T-helper 2 cell treated with Interferon-gamma antibody and Interleukin-4, amounts not matched to agents 5 μg/mL and 100 μg/mL, for 36 hours (primary cell): ENCODE data around the gene KDM4B.

ENCODE experiments used
- DNase-seq: peaks from one replicate; pipeline ENCODE4 v3.0.0; 2021; ENCODE audit warnings: low spot score
- H3K27ac Mint-ChIP-seq: one replicate; pipeline ENCODE4 v1.8.0; 2021; ENCODE audit warnings: mild to moderate bottlenecking, mixed read lengths
- H3K27me3 Mint-ChIP-seq: one replicate; pipeline ENCODE4 v1.8.0; 2021; ENCODE audit warnings: low read depth, mixed read lengths
- H3K36me3 Mint-ChIP-seq: one replicate; pipeline ENCODE4 v1.8.0; 2021; ENCODE audit warnings: low read depth, mixed read lengths
- H3K4me1 Mint-ChIP-seq: one replicate; pipeline ENCODE4 v1.8.0; 2021; ENCODE audit warnings: low read depth, mixed read lengths
- H3K4me3 Mint-ChIP-seq: one replicate; pipeline ENCODE4 v1.8.0; 2022; ENCODE audit warnings: mild to moderate bottlenecking, moderate library complexity, mixed read lengths
- H3K9me3 Mint-ChIP-seq: one replicate; pipeline ENCODE4 v1.8.0; 2021; ENCODE audit warnings: mixed read lengths

The KDM4B gene

GRCh38 chr19:5134691-5135090 lies 165.8 kb downstream of the KDM4B start:
- no peak for DNase-seq
- Mint-ChIP-seq H3K9me3 (no peaks in the 10 kb centered on the region), H3K4me3 (no peak overlapping the region), H3K36me3 (peaks cover 40% of the 10 kb centered on the region), H3K4me1 (peaks cover 16% of the 10 kb centered on the region), H3K27ac (no peak overlapping the region), H3K27me3 (peaks cover 4% of the 10 kb centered on the region)

GRCh38 chr19:5136073-5136855 lies 167.4 kb downstream of the KDM4B start:
- Mint-ChIP-seq H3K4me3 (no peak overlapping the region), H3K27ac (no peak overlapping the region), H3K4me1 (peaks cover 20% of the 10 kb centered on the region)

GRCh38 chr19:5137114-5137513 lies 168.2 kb downstream of the KDM4B start:
- Mint-ChIP-seq H3K27ac (no peak overlapping the region), H3K4me1 (peaks cover 20% of the 10 kb centered on the region), H3K9me3 (no peaks in the 10 kb centered on the region), H3K4me3 (no peak overlapping the region), H3K36me3 (peaks cover 38% of the 10 kb centered on the region), H3K27me3 (peaks cover 4% of the 10 kb centered on the region)
- DNase-seq = no peak

More at GRCh38 chr19:5136073-5136855, 167.4 kb downstream of the KDM4B start:
- DNase-seq = no peak
- H3K36me3 Mint-ChIP-seq = peaks cover 40% of the 10 kb centered on the region
- H3K9me3 Mint-ChIP-seq = no peaks in the 10 kb centered on the region
- peaks cover 4% of the 10 kb centered on the region for H3K27me3 Mint-ChIP-seq

- Mint-ChIP-seq H3K36me3 (peaks cover 38% of the 10 kb centered on the region), H3K27me3 (peaks cover 4% of the 10 kb centered on the region), H3K27ac (no peak overlapping the region), H3K4me3 (no peak overlapping the region), H3K4me1 (peaks cover 20% of the 10 kb centered on the region), H3K9me3 (no peaks in the 10 kb centered on the region)
- no peak for DNase-seq
Observed at GRCh38 chr19:5137571-5138124, 168.7 kb downstream of the KDM4B start.

- Mint-ChIP-seq H3K9me3 (no peaks in the 10 kb centered on the region), H3K4me1 (peaks cover 23% of the 10 kb centered on the region), H3K27me3 (peaks cover 4% of the 10 kb centered on the region), H3K4me3 (peak overlapping the region; percentile 75), H3K27ac (peak overlapping the region; percentile 93), H3K36me3 (peaks cover 42% of the 10 kb centered on the region)
- DNase-seq = peak; percentile 86
Observed at GRCh38 chr19:5138606-5139582, 170.0 kb downstream of the KDM4B start.

- Mint-ChIP-seq H3K27me3 (peaks cover 4% of the 10 kb centered on the region), H3K4me3 (peak overlapping the region; percentile 75), H3K36me3 (peaks cover 38% of the 10 kb centered on the region), H3K9me3 (no peaks in the 10 kb centered on the region), H3K27ac (peak overlapping the region; percentile 93), H3K4me1 (peaks cover 23% of the 10 kb centered on the region)
- DNase-seq = no peak
Observed at GRCh38 chr19:5139583-5140325, 170.8 kb downstream of the KDM4B start.

GRCh38 chr19:5141129-5141849 lies 172.4 kb downstream of the KDM4B start:
- Mint-ChIP-seq H3K36me3 (peaks cover 35% of the 10 kb centered on the region), H3K4me3 (no peak overlapping the region), H3K27ac (no peak overlapping the region), H3K9me3 (no peaks in the 10 kb centered on the region), H3K4me1 (peaks cover 23% of the 10 kb centered on the region), H3K27me3 (peaks cover 4% of the 10 kb centered on the region)
- DNase-seq = no peak

GRCh38 chr19:5141850-5142724 lies 173.2 kb downstream of the KDM4B start:
- Mint-ChIP-seq H3K27me3 (peaks cover 4% of the 10 kb centered on the region), H3K4me3 (no peak overlapping the region), H3K9me3 (no peaks in the 10 kb centered on the region), H3K4me1 (peaks cover 23% of the 10 kb centered on the region), H3K27ac (no peak overlapping the region), H3K36me3 (peaks cover 34% of the 10 kb centered on the region)
- DNase-seq = no peak

GRCh38 chr19:5142725-5143097 lies 173.8 kb downstream of the KDM4B start:
- no peak for DNase-seq
- Mint-ChIP-seq H3K36me3 (peaks cover 35% of the 10 kb centered on the region), H3K27me3 (peaks cover 4% of the 10 kb centered on the region), H3K4me1 (peaks cover 23% of the 10 kb centered on the region), H3K4me3 (no peak overlapping the region), H3K9me3 (no peaks in the 10 kb centered on the region), H3K27ac (no peak overlapping the region)

- peak overlapping the region; percentile 26 for H3K27ac Mint-ChIP-seq
- H3K9me3 Mint-ChIP-seq = no peaks in the 10 kb centered on the region
- peaks cover 17% of the 10 kb centered on the region for H3K4me1 Mint-ChIP-seq
- no peak overlapping the region for H3K4me3 Mint-ChIP-seq
- H3K27me3 Mint-ChIP-seq = peaks cover 4% of the 10 kb centered on the region
- peaks cover 25% of the 10 kb centered on the region for H3K36me3 Mint-ChIP-seq
- DNase-seq = no peak
Observed at GRCh38 chr19:5143471-5144411, 174.8 kb downstream of the KDM4B start.

- Mint-ChIP-seq H3K27ac (no peak overlapping the region), H3K4me1 (peaks cover 7% of the 10 kb centered on the region), H3K36me3 (peaks cover 18% of the 10 kb centered on the region), H3K4me3 (no peak overlapping the region), H3K27me3 (no peaks in the 10 kb centered on the region), H3K9me3 (no peaks in the 10 kb centered on the region)
- no peak for DNase-seq
Observed at GRCh38 chr19:5144545-5145179, 175.7 kb downstream of the KDM4B start.
